Tibial nerve (tissue), 4 donors: ENCODE results near the gene FADS2. TPM values are rescaled to one million over a fixed set of nuclear protein-coding genes. Genes with fewer than 3 reads are reported as not detected.

Experiments
- DNase-seq, 2 donors: peaks; one replicate each; pipeline ENCODE4 v3.0.0-alpha.2; 2019; ENCODE audit warnings: low spot score in 2 of 2
- H3K27ac ChIP-seq, 4 donors: fragments of 200-600 bp; sonication (generic) in 3 of 4; one replicate each; pipeline ENCODE4 v1.5.1; 2017 to 2019; ENCODE audit warnings: mild to moderate bottlenecking in 1 of 4
- H3K27me3 ChIP-seq, 2 donors: fragments of 200-600 bp; sonication (generic) in 1 of 2; one replicate each; pipeline versions ENCODE4 v1.5.1 to v1.6.0; 2017 to 2019
- H3K36me3 ChIP-seq, 3 donors: fragments of 200-600 bp; sonication (generic); one replicate each; pipeline ENCODE4 v1.5.1; 2018 to 2019
- H3K4me1 ChIP-seq, 4 donors: fragments of 200-600 bp; sonication (generic) in 3 of 4; one replicate each; pipeline ENCODE4 v1.5.1; 2017 to 2019
- H3K4me3 ChIP-seq, 4 donors: fragments of 200-600 bp; sonication (generic) in 3 of 4; one replicate each; pipeline ENCODE4 v1.5.1; 2017 to 2019; ENCODE audit warnings: mild to moderate bottlenecking in 1 of 4, moderate library complexity in 1 of 4
- H3K9me3 ChIP-seq, 4 donors: fragments of 200-600 bp; sonication (generic) in 3 of 4; one replicate each; pipeline ENCODE4 v1.5.1; 2017 to 2019
- EP300 ChIP-seq, 2 donors: sonication (generic); formaldehyde crosslinking; IDR thresholded peaks; one replicate each; pipeline ENCODE4 v1.6.1; 2017; ENCODE audit warnings: antibody characterized with exemption in 2 of 2, mild to moderate bottlenecking in 1 of 2
- POLR2A ChIP-seq, 2 donors: fragments of 450-650 bp; IDR thresholded peaks; one replicate each; pipeline ENCODE4 v1.6.1; 2017; ENCODE audit warnings: antibody characterized with exemption in 2 of 2, mild to moderate bottlenecking in 2 of 2, moderate library complexity in 2 of 2
- whole genome bisulfite sequencing, 2 donors: methylation state at CpG; one replicate each; pipeline ENCODE4 v1.1.5; 2018; 5-methylcytosine and 5-hydroxymethylcytosine counted together
- total RNA-seq, 4 donors: library from RNA; depleted of rRNA; stranded (reverse); fragments of >200 nt; gene quantifications; one replicate each; pipeline ENCODE4 v1.1.0, GENCODE V29; 2016
- TF ChIP-seq, protein P1 (sequence below), 5 experiments: fragments of 200-600 bp in 3 of 5; fragments of 450-650 bp in 2 of 5; sonication (generic) in 3 of 5; IDR thresholded peaks; one replicate each; pipeline ENCODE4 v1.5.1; 2016 to 2019; ENCODE audit warnings: antibody characterized with exemption in 5 of 5, mild to moderate bottlenecking in 3 of 5, moderate library complexity in 2 of 5

Gene FADS2
- total RNA-seq, 4 donors from 2014 or later, result 17.4 to 59.2 (median 32.7) TPM

DNA sequence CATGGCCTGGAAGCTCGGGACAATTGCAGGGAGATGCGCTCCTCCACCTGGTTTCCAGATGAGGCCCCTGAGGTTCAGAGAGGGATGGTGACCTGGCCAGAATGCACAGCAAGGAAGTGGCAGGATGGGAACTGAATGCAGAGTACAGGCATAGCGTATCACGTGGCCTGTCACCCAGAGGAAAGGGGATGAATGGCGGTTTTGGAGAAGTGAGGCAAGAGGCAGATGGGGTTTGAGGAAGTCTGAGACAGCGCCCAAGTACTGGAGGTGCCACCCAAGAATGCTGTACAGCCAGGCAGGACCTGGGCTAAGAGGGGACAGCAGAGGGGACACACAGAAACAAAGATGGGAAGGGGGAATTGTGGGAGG lies 84.4 kb downstream of the FADS2 start:
- DNase-seq, result peak in 1 of 2 donors; percentile 13
- Histone ChIP-seq H3K27me3 (no peaks in the 10 kb centered on the region), H3K4me3 (no peak overlapping the region), H3K9me3 (no peaks in the 10 kb centered on the region), H3K36me3 (peaks cover 0 to 6% (median 0%) of the 10 kb centered on the region in 3 donors), H3K4me1 (peaks cover 0 to 83% (median 43%) of the 10 kb centered on the region in 4 donors), H3K27ac (peak overlapping the region in 3 of 4 donors; percentile 36 to 95 (median 83))
- WGBS, 2 donors, result 71 to 74% methylated on average over 6 of the region's 6 CpGs
- TF ChIP-seq POLR2A (IDR thresholded peaks at IDR 0.05), result no peak
- TF ChIP-seq EP300 (IDR thresholded peaks at IDR 0.05), result peak in 1 of 2 donors; percentile 79

DNA sequence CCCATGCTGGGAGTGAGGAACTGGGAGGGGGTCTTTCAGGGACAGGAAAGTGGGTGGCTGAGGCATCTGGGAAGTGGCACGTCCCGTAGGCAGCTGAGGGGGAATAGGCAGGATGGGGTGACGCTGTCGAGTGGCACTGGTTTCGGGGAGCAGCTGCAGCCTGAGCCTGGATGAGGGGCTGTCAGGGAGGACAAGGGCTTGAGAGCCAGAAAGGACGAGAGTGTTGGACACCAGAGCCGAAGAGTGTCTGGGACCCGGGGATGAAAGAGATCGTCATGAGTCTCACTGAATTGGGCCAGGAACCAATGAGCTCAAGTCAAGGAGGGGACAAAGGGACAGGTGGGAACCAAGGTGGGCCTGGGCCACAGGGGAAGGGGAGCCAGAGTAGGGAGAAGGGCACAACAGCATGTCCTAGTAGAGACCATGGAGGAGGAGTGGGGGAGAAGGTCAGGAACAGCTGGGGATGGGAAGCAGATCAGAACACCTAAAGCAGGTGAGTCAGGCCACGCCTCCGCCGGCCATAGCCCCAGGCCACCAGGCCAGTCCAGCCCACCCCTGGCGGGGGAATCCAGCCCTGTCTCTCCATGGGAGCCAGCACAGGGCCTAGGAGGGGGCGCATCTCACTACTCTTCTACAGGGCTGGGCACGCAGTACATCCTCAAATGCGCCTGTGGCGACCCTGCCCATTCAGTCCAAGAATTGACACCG lies 85.0 kb downstream of the FADS2 start:
- H3K4me3 ChIP-seq, result no peak overlapping the region
- no peak for TF ChIP-seq EP300 (IDR thresholded peaks at IDR 0.05)
- TF ChIP-seq POLR2A (IDR thresholded peaks at IDR 0.05), result no peak
- TF ChIP-seq, protein P1, sequence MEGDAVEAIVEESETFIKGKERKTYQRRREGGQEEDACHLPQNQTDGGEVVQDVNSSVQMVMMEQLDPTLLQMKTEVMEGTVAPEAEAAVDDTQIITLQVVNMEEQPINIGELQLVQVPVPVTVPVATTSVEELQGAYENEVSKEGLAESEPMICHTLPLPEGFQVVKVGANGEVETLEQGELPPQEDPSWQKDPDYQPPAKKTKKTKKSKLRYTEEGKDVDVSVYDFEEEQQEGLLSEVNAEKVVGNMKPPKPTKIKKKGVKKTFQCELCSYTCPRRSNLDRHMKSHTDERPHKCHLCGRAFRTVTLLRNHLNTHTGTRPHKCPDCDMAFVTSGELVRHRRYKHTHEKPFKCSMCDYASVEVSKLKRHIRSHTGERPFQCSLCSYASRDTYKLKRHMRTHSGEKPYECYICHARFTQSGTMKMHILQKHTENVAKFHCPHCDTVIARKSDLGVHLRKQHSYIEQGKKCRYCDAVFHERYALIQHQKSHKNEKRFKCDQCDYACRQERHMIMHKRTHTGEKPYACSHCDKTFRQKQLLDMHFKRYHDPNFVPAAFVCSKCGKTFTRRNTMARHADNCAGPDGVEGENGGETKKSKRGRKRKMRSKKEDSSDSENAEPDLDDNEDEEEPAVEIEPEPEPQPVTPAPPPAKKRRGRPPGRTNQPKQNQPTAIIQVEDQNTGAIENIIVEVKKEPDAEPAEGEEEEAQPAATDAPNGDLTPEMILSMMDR (IDR thresholded peaks at IDR 0.05), result no peak
- no peaks in the 10 kb centered on the region for H3K9me3 ChIP-seq
- H3K4me1 ChIP-seq, result peaks cover 0 to 83% (median 44%) of the 10 kb centered on the region in 4 donors
- no peak for DNase-seq
- H3K36me3 ChIP-seq, result no peaks in the 10 kb centered on the region
- 60 to 61% methylated on average over 14 to 17 of the region's 18 CpGs for WGBS, 2 donors
- H3K27ac ChIP-seq, result peak overlapping the region; percentile 36 to 95 (median 66)
- no peaks in the 10 kb centered on the region for H3K27me3 ChIP-seq

DNA sequence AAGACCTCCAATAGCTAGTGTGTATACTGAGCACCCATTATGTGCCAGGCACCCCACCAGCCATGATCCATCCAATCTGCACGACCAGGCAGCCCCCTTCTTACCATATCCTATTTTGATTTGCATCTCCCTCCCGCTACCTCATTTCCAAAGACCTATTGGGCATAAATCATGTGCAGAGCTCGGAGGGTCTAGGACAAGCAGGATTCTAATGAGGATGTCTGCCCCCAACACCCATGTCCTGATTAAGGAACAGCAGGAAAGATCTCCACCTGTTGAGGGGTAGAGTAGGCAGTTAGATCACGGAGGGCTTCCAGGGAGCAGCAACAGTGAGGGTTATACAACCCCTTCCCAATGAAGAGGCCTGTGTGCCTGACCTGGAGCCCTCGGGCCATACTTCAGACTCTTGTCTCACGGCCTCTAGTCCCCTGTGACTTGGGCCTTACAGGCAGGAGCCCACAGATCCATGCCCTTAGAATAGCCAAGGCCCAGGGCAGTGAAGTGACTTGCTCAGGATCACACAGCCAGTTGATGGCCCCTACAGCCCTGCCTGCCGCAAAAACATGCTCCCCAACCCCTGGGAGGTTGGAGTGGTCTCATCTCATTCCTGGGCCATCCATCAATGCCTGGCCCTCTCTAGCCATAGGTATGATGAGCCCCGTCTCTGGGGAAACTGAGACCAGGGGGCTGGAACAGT lies 85.7 kb downstream of the FADS2 start:
- Histone ChIP-seq H3K27me3 (no peaks in the 10 kb centered on the region), H3K4me3 (no peak overlapping the region), H3K4me1 (peaks cover 0 to 83% (median 44%) of the 10 kb centered on the region in 4 donors), H3K27ac (peak overlapping the region in 1 of 4 donors; percentile 95), H3K36me3 (no peaks in the 10 kb centered on the region), H3K9me3 (no peaks in the 10 kb centered on the region)
- TF ChIP-seq POLR2A (IDR thresholded peaks at IDR 0.05), result no peak
- TF ChIP-seq, protein P1 (IDR thresholded peaks at IDR 0.05), result no peak
- no peak for DNase-seq
- 79% methylated on average over 7 to 8 of the region's 8 CpGs for WGBS, 2 donors

DNA sequence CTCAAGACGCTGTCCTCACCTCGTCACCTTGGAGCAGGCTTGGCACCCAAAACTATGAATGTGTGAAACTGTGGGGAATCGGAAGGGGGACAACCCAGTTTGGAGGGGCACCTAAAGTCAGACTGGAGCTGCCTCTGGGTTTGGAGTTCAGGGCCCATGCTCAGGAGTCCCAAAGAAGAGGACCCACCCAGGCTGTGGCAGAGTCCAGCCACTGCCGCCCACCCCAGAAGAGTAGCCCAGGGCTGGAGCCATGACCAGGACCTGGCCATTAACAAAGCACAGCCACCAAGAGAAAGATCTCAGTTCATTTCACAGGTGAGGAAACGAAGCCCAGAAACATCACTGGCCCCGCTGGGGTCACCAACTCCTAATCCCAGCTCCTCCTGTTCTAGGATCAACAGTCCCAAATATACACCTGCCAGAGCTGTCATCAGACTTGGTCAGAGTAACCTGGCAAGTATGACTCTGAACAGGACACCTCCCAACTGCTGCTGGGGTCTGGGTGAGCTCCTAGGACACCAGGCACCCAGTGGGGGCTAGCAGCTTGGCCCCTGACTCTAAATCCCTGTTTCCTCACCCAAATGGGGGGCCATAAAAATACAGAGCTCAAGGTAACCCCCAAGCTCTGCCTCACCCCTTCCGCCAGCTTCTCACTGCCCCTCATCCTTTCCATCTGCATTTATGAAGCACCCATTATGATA lies 86.5 kb downstream of the FADS2 start:
- H3K27me3 ChIP-seq, result no peaks in the 10 kb centered on the region
- 80 to 90% methylated on average over 7 of the region's 7 CpGs for WGBS, 2 donors
- no peaks in the 10 kb centered on the region for H3K9me3 ChIP-seq
- TF ChIP-seq POLR2A (IDR thresholded peaks at IDR 0.05) (no peak), EP300 (IDR thresholded peaks at IDR 0.05) (no peak)
- TF ChIP-seq, protein P1 (IDR thresholded peaks at IDR 0.05), result no peak
- H3K4me3 ChIP-seq, result peak overlapping the region in 1 of 4 donors; percentile 72
- H3K4me1 ChIP-seq, result peaks cover 0 to 81% (median 43%) of the 10 kb centered on the region in 4 donors
- no peaks in the 10 kb centered on the region for H3K36me3 ChIP-seq
- DNase-seq, result no peak
- H3K27ac ChIP-seq, result peak overlapping the region in 2 of 4 donors; percentile 92 to 95

DNA sequence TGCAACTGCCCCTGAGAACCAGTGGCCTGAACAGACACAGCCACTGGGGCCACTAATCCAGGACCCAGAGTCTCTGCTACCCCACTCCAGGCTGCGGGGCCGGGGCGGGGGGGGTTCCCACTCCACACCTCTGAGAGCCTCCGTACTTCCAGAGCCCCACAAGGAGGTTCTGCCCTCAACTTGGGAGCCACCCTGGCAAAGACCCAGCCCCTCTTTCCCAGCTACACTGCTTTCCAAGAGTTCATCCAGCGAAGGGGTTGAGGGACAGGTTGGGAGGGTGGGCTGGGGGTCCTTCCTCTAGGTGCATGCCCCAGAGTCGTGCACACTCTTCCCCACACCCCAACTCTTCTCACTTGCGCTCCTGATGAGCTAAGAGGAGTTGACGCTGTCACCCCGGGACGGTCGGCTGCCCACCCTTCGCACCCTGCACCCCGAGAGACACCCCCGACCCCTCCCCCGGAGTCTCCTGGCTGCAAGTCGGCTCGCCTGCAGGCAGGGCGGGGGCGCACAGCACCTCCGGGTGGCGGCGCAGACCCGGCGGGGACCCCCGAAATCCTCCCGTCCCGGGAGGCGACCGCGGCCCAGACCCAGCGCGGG lies 88.7 kb downstream of the FADS2 start:
- H3K27ac ChIP-seq, result peak overlapping the region; percentile 70 to 95 (median 88)

More for the DNA sequence above, 88.7 kb downstream of the FADS2 start:
- Histone ChIP-seq H3K36me3 (no peaks in the 10 kb centered on the region), H3K4me3 (peak overlapping the region; percentile 53 to 81 (median 66)), H3K27me3 (no peaks in the 10 kb centered on the region), H3K9me3 (no peaks in the 10 kb centered on the region), H3K4me1 (peaks cover 0 to 78% (median 26%) of the 10 kb centered on the region in 4 donors)
- WGBS, 2 donors, result 17 to 18% methylated on average over 10 to 12 of the region's 32 CpGs
- TF ChIP-seq, protein P1 (IDR thresholded peaks at IDR 0.05), result no peak
- TF ChIP-seq EP300 (IDR thresholded peaks at IDR 0.05) (no peak), POLR2A (IDR thresholded peaks at IDR 0.05) (no peak)
- no peak for DNase-seq
